Endothelial cell of umbilical vein (primary cell): ENCODE measurements around the gene ADGRD1. TPM values are rescaled to one million over a fixed set of nuclear protein-coding genes. Genes with fewer than 3 reads are reported as not detected.

Experiments used
- BruUV-seq: library from RNA; stranded (reverse); fragments of 400-500 nt; replicated peaks from 2 replicates; lab custom pipeline; 2021; lab: Mats Ljungman, UMichigan
- CTCF ChIA-PET: fragments of 300-600, 350-600 bp; sonication (Branson Sonifier 250); formaldehyde crosslinking; loops from one replicate; lab custom pipeline; 2021; ENCODE audit warnings: antibody characterized with exemption, inconsistent platforms; lab: Charles Lee
- POLR2A ChIA-PET: fragments of 300-600, 350-600 bp; sonication (Branson Sonifier 250); formaldehyde crosslinking; loops from one replicate; lab custom pipeline; 2021; ENCODE audit warnings: antibody characterized with exemption, inconsistent platforms; lab: Charles Lee
- DNase-seq: peaks from one replicate; pipeline ENCODE4 v3.0.0-alpha.2; 2011; ENCODE audit warnings: low read depth, low spot score
- FAIRE-seq: peaks from 2 replicates; lab custom pipeline; 2011; peaks lifted over from hg19 to GRCh38; lab: Jason Lieb, UNC
- H2AFZ ChIP-seq: 2 replicates; pipeline ENCODE4 v1.6.0; 2012; ENCODE audit warnings: low read depth, low read length, control low read depth, inconsistent platforms
- H3K27ac ChIP-seq: 2 replicates; pipeline ENCODE4 v1.5.1; 2011; ENCODE audit warnings: low read depth, mild to moderate bottlenecking, control low read depth, low read length, moderate library complexity; ENCODE audit not compliant: insufficient read depth
- H3K27me3 ChIP-seq, 2 experiments: 2 replicates each; pipeline versions ENCODE4 v1.6.0 to v1.6.1; 2011; ENCODE audit warnings: low read length in 2 of 2, mixed read lengths in 1 of 2; ENCODE audit not compliant: control insufficient read depth in 2 of 2, insufficient read depth in 2 of 2
- H3K36me3 ChIP-seq, 2 experiments: 2 replicates in 1 of 2; 3 replicates in 1 of 2; pipeline ENCODE4 v1.5.1; 2011; ENCODE audit warnings: low read length in 2 of 2, mild to moderate bottlenecking in 1 of 2, moderate library complexity in 1 of 2; ENCODE audit not compliant: control insufficient read depth in 2 of 2, insufficient read depth in 2 of 2; ENCODE audit errors: extremely low read depth in 1 of 2
- H3K4me1 ChIP-seq: 3 replicates; pipeline ENCODE4 v1.5.1; 2011; ENCODE audit warnings: mild to moderate bottlenecking, low read length; ENCODE audit not compliant: control insufficient read depth, insufficient read depth; ENCODE audit errors: extremely low read depth
- H3K4me2 ChIP-seq: 2 replicates; pipeline ENCODE4 v1.6.1; 2011; ENCODE audit warnings: low read length, control low read depth, mixed read lengths; ENCODE audit not compliant: insufficient read depth
- H3K4me3 ChIP-seq, 3 experiments: fragments of 200-600 bp in 1 of 3; sonication (generic), shearing (Covaris generic) in 1 of 3; replicated peaks in 1 of 3; 2 replicates each; pipeline ENCODE4 v1.5.1; 2011 to 2016; ENCODE audit warnings: control low read depth in 3 of 3, low read length in 3 of 3, mild to moderate bottlenecking in 2 of 3, inconsistent platforms in 1 of 3, low read depth in 1 of 3, moderate library complexity in 1 of 3; ENCODE audit not compliant: insufficient read depth in 1 of 3
- H3K79me2 ChIP-seq: 2 replicates; pipeline ENCODE4 v1.6.0; 2012; ENCODE audit warnings: low read length, inconsistent platforms; ENCODE audit not compliant: control insufficient read depth, insufficient read depth
- H3K9ac ChIP-seq: replicated peaks from 2 replicates; pipeline ENCODE3; 2011; ENCODE audit warnings: low read length, control low read depth; ENCODE audit not compliant: insufficient read depth; ENCODE audit errors: extremely low read depth
- H3K9me1 ChIP-seq: replicated peaks from 3 replicates; pipeline ENCODE4 v1.6.0; 2011; ENCODE audit warnings: mild to moderate bottlenecking, low read length; ENCODE audit not compliant: control insufficient read depth, insufficient read depth; ENCODE audit errors: extremely low read depth
- H3K9me3 ChIP-seq: replicated peaks from 2 replicates; pipeline ENCODE4 v1.5.1; 2012; ENCODE audit warnings: low read length, inconsistent platforms; ENCODE audit not compliant: control insufficient read depth, insufficient read depth
- H4K20me1 ChIP-seq: replicated peaks from 2 replicates; pipeline ENCODE3; 2011; ENCODE audit warnings: mild to moderate bottlenecking, low read length; ENCODE audit not compliant: control insufficient read depth, insufficient read depth; ENCODE audit errors: extremely low read depth
- EZH2 ChIP-seq: IDR thresholded peaks from 2 replicates; pipeline ENCODE4 v1.6.1; 2012; ENCODE audit warnings: borderline replicate concordance, low read depth, mild to moderate bottlenecking, moderate library complexity, low read length, inconsistent platforms; ENCODE audit not compliant: severe bottlenecking
- FOS ChIP-seq: IDR thresholded peaks from 2 replicates; pipeline ENCODE4 v1.6.1; 2011; ENCODE audit warnings: mild to moderate bottlenecking, low read length, moderate library complexity, borderline replicate concordance; ENCODE audit not compliant: insufficient read depth
- JUN ChIP-seq: IDR thresholded peaks from 2 replicates; pipeline ENCODE4 v1.6.1; 2011; ENCODE audit warnings: borderline replicate concordance, low read depth; ENCODE audit not compliant: insufficient read length, insufficient read depth
- MYC ChIP-seq: IDR thresholded peaks from one replicate; pipeline ENCODE4 v1.6.1; 2011; ENCODE audit warnings: mild to moderate bottlenecking, low read depth, low read length
- POLR2A ChIP-seq: IDR thresholded peaks from 2 replicates; pipeline ENCODE4 v1.6.1; 2012; ENCODE audit warnings: low read depth, mild to moderate bottlenecking, control low read depth, low read length
- dilution Hi-C: fragments of 300-500 bp; cut with MboI; formaldehyde crosslinking; loops from one replicate; pipeline ENCODE4 v1.15.0; 2019; ENCODE audit warnings: low sequenced_read_pairs; ENCODE audit not compliant: extremely low pct_ligation_motif_present
- intact Hi-C: fragments of 100-400 bp; cut with micrococcal nuclease; formaldehyde crosslinking; loops from one replicate; pipeline ENCODE4 v1.10.0; 2022
- polyA plus RNA-seq, 4 experiments: library from polyadenylated mRNA; depleted of rRNA in 3 of 4; stranded (reverse) in 3 of 4; unstranded in 1 of 4; fragments of >200 nt; gene quantifications; 2 replicates each; pipeline versions ENCODE4 v1.2.1 to v1.2.3, GENCODE V29; 2011 to 2012; ENCODE audit warnings: missing spikeins in 1 of 4
- total RNA-seq: library from RNA; stranded (reverse); gene quantifications from 2 replicates; pipeline ENCODE4 v1.2.3, GENCODE V29; 2021
- TF ChIP-seq, protein P1 (sequence below): IDR thresholded peaks from 2 replicates; pipeline ENCODE4 v1.6.1; 2011; ENCODE audit not compliant: insufficient read depth, insufficient read length

Gene ADGRD1
- total and polyA plus RNA-seq, 2 donors (not counting 3 experiments of a cell fraction or from before 2014, with no cell fraction given): 0.07 TPM; not detected in 1

DNA sequence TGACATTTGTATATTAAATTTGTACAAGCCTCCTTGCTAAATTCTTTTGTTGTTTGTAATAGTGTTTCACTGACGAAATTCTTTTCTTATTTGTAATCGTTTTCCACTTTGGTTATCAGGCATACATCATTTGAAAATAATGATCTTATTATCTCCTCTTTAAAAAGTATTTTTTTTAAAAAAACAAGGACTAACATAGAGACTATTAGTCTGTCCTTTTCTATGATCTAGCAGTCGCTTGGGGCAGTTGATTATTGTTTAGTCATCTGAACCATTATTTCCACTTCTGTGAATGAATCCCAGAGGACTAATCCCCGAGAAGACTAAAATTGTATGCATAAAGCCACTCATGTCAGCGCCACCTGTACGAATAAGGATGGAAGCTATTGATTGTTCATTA lies 11.5 kb downstream of the ADGRD1 start:
- H3K27me3 ChIP-seq: no peaks in the 10 kb centered on the region
- ChIA-PET CTCF (no interaction called here), POLR2A (no interaction called here)
- no peak overlapping the region for H2AFZ ChIP-seq
- H3K9me3 ChIP-seq: no peaks in the 10 kb centered on the region
- no peak overlapping the region for H3K4me3 ChIP-seq
- dilution Hi-C loops: no loop called here
- H3K9ac ChIP-seq: no peak overlapping the region
- H3K4me2 ChIP-seq: no peak overlapping the region
- FAIRE-seq: no peak
- H3K27ac ChIP-seq: no peak overlapping the region
- no peak for TF ChIP-seq FOS
- TF ChIP-seq, protein P1, sequence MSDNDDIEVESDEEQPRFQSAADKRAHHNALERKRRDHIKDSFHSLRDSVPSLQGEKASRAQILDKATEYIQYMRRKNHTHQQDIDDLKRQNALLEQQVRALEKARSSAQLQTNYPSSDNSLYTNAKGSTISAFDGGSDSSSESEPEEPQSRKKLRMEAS: no peak
- no peak for TF ChIP-seq JUN
- no TSS peak for BruUV-seq
- intact Hi-C loops: no loop called here
- no peak for DNase-seq
- no peaks in the 10 kb centered on the region for H4K20me1 ChIP-seq
- H3K79me2 ChIP-seq: no peaks in the 10 kb centered on the region
- H3K36me3 ChIP-seq: no peaks in the 10 kb centered on the region
- H3K4me1 ChIP-seq: no peaks in the 10 kb centered on the region
- no peaks in the 10 kb centered on the region for H3K9me1 ChIP-seq

GRCh38 chr12:130965668-130966067 lies 12.0 kb downstream of the ADGRD1 start:
- Histone ChIP-seq H4K20me1 (no peaks in the 10 kb centered on the region), H3K9ac (no peak overlapping the region), H3K9me3 (no peaks in the 10 kb centered on the region), H2AFZ (no peak overlapping the region), H3K36me3 (no peaks in the 10 kb centered on the region), H3K4me3 (no peak overlapping the region), H3K4me2 (no peak overlapping the region), H3K79me2 (no peaks in the 10 kb centered on the region), H3K27me3 (no peaks in the 10 kb centered on the region), H3K4me1 (no peaks in the 10 kb centered on the region), H3K27ac (no peak overlapping the region), H3K9me1 (no peaks in the 10 kb centered on the region)
- FAIRE-seq (no peak), DNase-seq (no peak)
- BruUV-seq: no TSS peak
- dilution Hi-C loops (no loop called here), intact Hi-C loops (no loop called here)
- TF ChIP-seq EZH2: no peak
- TF ChIP-seq MYC: no peak
- TF ChIP-seq POLR2A: no peak
- TF ChIP-seq JUN: no peak
- TF ChIP-seq FOS: no peak
- POLR2A ChIA-PET: no interaction called here
- CTCF ChIA-PET: no interaction called here
